DND-41 (cell line): Measurements from ENCODE around the gene RASA2.

Experiments
- EZH2 ChIP-seq: IDR thresholded peaks from 3 replicates; pipeline ENCODE4 v1.6.1; 2012; ENCODE audit warnings: borderline replicate concordance, low read depth, mild to moderate bottlenecking, moderate library complexity, low read length, inconsistent platforms; ENCODE audit not compliant: severe bottlenecking
- TF ChIP-seq, protein P1 (sequence below): IDR thresholded peaks from 2 replicates; pipeline ENCODE4 v1.5.1; 2012; ENCODE audit warnings: borderline replicate concordance, low read length, moderate library complexity, mild to moderate bottlenecking; ENCODE audit not compliant: poor library complexity, severe bottlenecking; ENCODE audit errors: extremely low read depth

DNA sequence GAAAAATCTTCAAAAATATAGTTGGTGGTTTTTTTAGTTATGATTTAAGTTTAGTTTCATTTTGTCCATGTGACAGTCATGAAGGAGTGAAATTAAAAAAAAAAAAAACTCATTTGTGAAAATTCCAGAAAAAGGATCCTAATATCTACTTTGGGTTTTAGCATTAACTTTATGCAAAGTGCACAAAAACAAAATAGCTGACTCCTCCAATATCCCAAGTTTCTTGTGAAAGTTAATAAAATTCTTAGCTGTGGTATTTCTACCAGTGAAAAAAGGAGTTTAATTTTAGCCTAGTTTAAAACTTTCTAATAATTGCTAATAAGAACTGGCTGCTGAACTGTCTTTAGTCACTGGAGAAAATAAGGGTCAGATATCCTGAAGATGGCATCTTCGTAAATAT lies 40.8 kb upstream of the RASA2 start:
- TF ChIP-seq, protein P1, sequence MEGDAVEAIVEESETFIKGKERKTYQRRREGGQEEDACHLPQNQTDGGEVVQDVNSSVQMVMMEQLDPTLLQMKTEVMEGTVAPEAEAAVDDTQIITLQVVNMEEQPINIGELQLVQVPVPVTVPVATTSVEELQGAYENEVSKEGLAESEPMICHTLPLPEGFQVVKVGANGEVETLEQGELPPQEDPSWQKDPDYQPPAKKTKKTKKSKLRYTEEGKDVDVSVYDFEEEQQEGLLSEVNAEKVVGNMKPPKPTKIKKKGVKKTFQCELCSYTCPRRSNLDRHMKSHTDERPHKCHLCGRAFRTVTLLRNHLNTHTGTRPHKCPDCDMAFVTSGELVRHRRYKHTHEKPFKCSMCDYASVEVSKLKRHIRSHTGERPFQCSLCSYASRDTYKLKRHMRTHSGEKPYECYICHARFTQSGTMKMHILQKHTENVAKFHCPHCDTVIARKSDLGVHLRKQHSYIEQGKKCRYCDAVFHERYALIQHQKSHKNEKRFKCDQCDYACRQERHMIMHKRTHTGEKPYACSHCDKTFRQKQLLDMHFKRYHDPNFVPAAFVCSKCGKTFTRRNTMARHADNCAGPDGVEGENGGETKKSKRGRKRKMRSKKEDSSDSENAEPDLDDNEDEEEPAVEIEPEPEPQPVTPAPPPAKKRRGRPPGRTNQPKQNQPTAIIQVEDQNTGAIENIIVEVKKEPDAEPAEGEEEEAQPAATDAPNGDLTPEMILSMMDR: no peak
- no peak for TF ChIP-seq EZH2
